Osteoblast (primary cell): ENCODE measurements around the gene WWTR1. TPM values are rescaled to one million over a fixed set of nuclear protein-coding genes. Genes with fewer than 3 reads are reported as not detected.

ENCODE experiments used
- DNase-seq: peaks from one replicate; pipeline ENCODE4 v3.0.0; 2011; ENCODE audit warnings: low spot score, mixed read lengths; ENCODE audit not compliant: insufficient read length; ENCODE audit errors: missing footprints
- H2AFZ ChIP-seq: 2 replicates; pipeline ENCODE4 v1.6.0; 2011; ENCODE audit warnings: mild to moderate bottlenecking, low read length
- H3K27ac ChIP-seq: 2 replicates; pipeline ENCODE4 v1.5.1; 2011; ENCODE audit warnings: mild to moderate bottlenecking, low read depth, low read length, moderate library complexity
- H3K27me3 ChIP-seq: 2 replicates; pipeline ENCODE4 v1.6.0; 2012; ENCODE audit warnings: mild to moderate bottlenecking, control low read depth, inconsistent platforms, low read length, moderate library complexity; ENCODE audit not compliant: insufficient read depth
- H3K36me3 ChIP-seq: 2 replicates; pipeline ENCODE4 v1.5.1; 2011; ENCODE audit warnings: mild to moderate bottlenecking, low read length, control low read depth, moderate library complexity; ENCODE audit not compliant: insufficient read depth
- H3K4me1 ChIP-seq: 2 replicates; pipeline ENCODE4 v1.5.1; 2011; ENCODE audit warnings: mild to moderate bottlenecking, low read length, control low read depth, moderate library complexity; ENCODE audit not compliant: insufficient read depth
- H3K4me2 ChIP-seq: 2 replicates; pipeline ENCODE4 v1.6.0; 2011; ENCODE audit warnings: mild to moderate bottlenecking, low read length; ENCODE audit not compliant: insufficient read depth
- H3K4me3 ChIP-seq: fragments of 200-600 bp; sonication (generic); 3 replicates; pipeline ENCODE4 v1.5.1; 2012; ENCODE audit warnings: mild to moderate bottlenecking, low read length, inconsistent platforms; ENCODE audit not compliant: insufficient read depth
- H3K79me2 ChIP-seq: 2 replicates; pipeline ENCODE4 v1.6.0; 2012; ENCODE audit warnings: mild to moderate bottlenecking, low read length, control low read depth, inconsistent platforms; ENCODE audit not compliant: insufficient read depth
- H3K9me3 ChIP-seq: 2 replicates; pipeline ENCODE4 v1.5.1; 2011; ENCODE audit warnings: low read depth, low read length, control low read depth
- H4K20me1 ChIP-seq: 2 replicates; pipeline ENCODE4 v1.6.0; 2012; ENCODE audit warnings: mild to moderate bottlenecking, low read length, control low read depth; ENCODE audit not compliant: insufficient read depth
- CTCF ChIP-seq: IDR thresholded peaks from 2 replicates; pipeline ENCODE4 v1.5.1; 2011; ENCODE audit warnings: mild to moderate bottlenecking, low read depth, low read length, moderate library complexity; ENCODE audit errors: extremely low read depth
- total RNA-seq: library from RNA; depleted of rRNA; stranded (reverse); fragments of >200 nt; gene quantifications from 2 replicates; pipeline ENCODE4 v1.2.3, GENCODE V29; 2012

The WWTR1 gene
- total RNA-seq, 1 donor: 84.7 TPM

- H3K9me3 ChIP-seq: no peaks in the 10 kb centered on the region
- peak overlapping the region; percentile 32 for H3K27ac ChIP-seq
- H3K4me2 ChIP-seq: no peak overlapping the region
- H3K4me1 ChIP-seq: peaks cover 58% of the 10 kb centered on the region
- DNase-seq: no peak
- no peaks in the 10 kb centered on the region for H3K27me3 ChIP-seq
- H3K79me2 ChIP-seq: peaks cover 90% of the 10 kb centered on the region
- H3K36me3 ChIP-seq: no peaks in the 10 kb centered on the region
- no peak overlapping the region for H3K4me3 ChIP-seq
- no peak overlapping the region for H2AFZ ChIP-seq
- TF ChIP-seq CTCF: no peak
- peaks cover 27% of the 10 kb centered on the region for H4K20me1 ChIP-seq
Measured at GRCh38 chr3:149586871-149587270, 71.0 kb downstream of the WWTR1 start.

GRCh38 chr3:149585401-149585726 is 72.5 kb downstream of the WWTR1 start:
- Histone ChIP-seq H3K4me3 (no peak overlapping the region), H4K20me1 (peaks cover 27% of the 10 kb centered on the region), H3K4me2 (peak overlapping the region; percentile 25), H3K27me3 (no peaks in the 10 kb centered on the region), H3K4me1 (peaks cover 73% of the 10 kb centered on the region), H3K9me3 (no peaks in the 10 kb centered on the region), H2AFZ (no peak overlapping the region), H3K79me2 (peaks cover 83% of the 10 kb centered on the region), H3K36me3 (no peaks in the 10 kb centered on the region), H3K27ac (peak overlapping the region; percentile 5)
- DNase-seq: no peak
- TF ChIP-seq CTCF: no peak

- no peak for TF ChIP-seq CTCF
- Histone ChIP-seq H3K9me3 (no peaks in the 10 kb centered on the region), H3K4me2 (peak overlapping the region; percentile 62), H3K4me3 (no peak overlapping the region), H3K4me1 (peaks cover 79% of the 10 kb centered on the region), H3K79me2 (peaks cover 79% of the 10 kb centered on the region), H2AFZ (no peak overlapping the region), H3K27me3 (no peaks in the 10 kb centered on the region), H3K36me3 (no peaks in the 10 kb centered on the region), H4K20me1 (peaks cover 27% of the 10 kb centered on the region), H3K27ac (peak overlapping the region; percentile 65)
- no peak for DNase-seq
Measured at GRCh38 chr3:149583921-149584635, 73.7 kb downstream of the WWTR1 start.

- Histone ChIP-seq H3K36me3 (no peaks in the 10 kb centered on the region), H3K4me2 (peak overlapping the region; percentile 71), H2AFZ (no peak overlapping the region), H3K9me3 (no peaks in the 10 kb centered on the region), H3K27ac (peak overlapping the region; percentile 94), H3K27me3 (no peaks in the 10 kb centered on the region), H3K79me2 (peaks cover 79% of the 10 kb centered on the region), H3K4me1 (peaks cover 86% of the 10 kb centered on the region), H3K4me3 (no peak overlapping the region), H4K20me1 (peaks cover 12% of the 10 kb centered on the region)
- TF ChIP-seq CTCF: no peak
- no peak for DNase-seq
Measured at GRCh38 chr3:149582395-149582794, 75.4 kb downstream of the WWTR1 start.
